Panc1 (cell line): ENCODE measurements around the gene LRMDA.

Source experiments
- CTCF ChIP-seq: fragments of 450-650 bp; IDR thresholded peaks from 2 replicates; pipeline ENCODE4 v1.5.1; 2017; ENCODE audit warnings: mild to moderate bottlenecking
- POLR2AphosphoS5 ChIP-seq: IDR thresholded peaks from 2 replicates; pipeline ENCODE4 v1.6.1; 2012; ENCODE audit warnings: mild to moderate bottlenecking, low read depth, low read length, moderate library complexity
- REST ChIP-seq, 2 experiments: IDR thresholded peaks; 2 replicates each; pipeline ENCODE4 v1.6.1; 2011 to 2012; ENCODE audit warnings: low read depth in 2 of 2, control low read depth in 1 of 2, low read length in 1 of 2, mild to moderate bottlenecking in 1 of 2, moderate library complexity in 1 of 2; ENCODE audit not compliant: insufficient read depth in 1 of 2
- SIN3A ChIP-seq: IDR thresholded peaks from 2 replicates; pipeline ENCODE4 v1.6.1; 2012; ENCODE audit warnings: low read depth, mild to moderate bottlenecking, low read length, moderate library complexity, borderline replicate concordance; ENCODE audit not compliant: insufficient read depth
- TCF7L2 ChIP-seq: IDR thresholded peaks from 2 replicates; pipeline ENCODE4 v1.6.1; 2011; ENCODE audit warnings: mild to moderate bottlenecking, low read depth, low read length, inconsistent platforms

GRCh38 chr10:76401006-76401405 is 969.6 kb downstream of the LRMDA start:
- TF ChIP-seq CTCF (no peak), POLR2AphosphoS5 (no peak), REST (IDR thresholded peaks at IDR 0.05; ENCODE audit: insufficient read depth in 1 of 2, low read depth in 2 of 2, low read length in 1 of 2) (no peak), TCF7L2 (no peak), SIN3A (no peak)
